GM18517 (cell line): Measurements from ENCODE around the gene GEMIN2.
"Not testable (repeated sequence)": the region's sequence is repeated elsewhere in the genome, so short reads cannot be mapped to it uniquely, and the experiment has no call there.

ENCODE experiments used
- ATAC-seq: cut with Tn5 transposase; IDR thresholded peaks from one replicate; pipeline ENCODE4 v1.9.1; 2021; ENCODE audit warnings: mild to moderate bottlenecking, moderate library complexity; ENCODE audit not compliant: unreplicated experiment

Gene GEMIN2, protein sequence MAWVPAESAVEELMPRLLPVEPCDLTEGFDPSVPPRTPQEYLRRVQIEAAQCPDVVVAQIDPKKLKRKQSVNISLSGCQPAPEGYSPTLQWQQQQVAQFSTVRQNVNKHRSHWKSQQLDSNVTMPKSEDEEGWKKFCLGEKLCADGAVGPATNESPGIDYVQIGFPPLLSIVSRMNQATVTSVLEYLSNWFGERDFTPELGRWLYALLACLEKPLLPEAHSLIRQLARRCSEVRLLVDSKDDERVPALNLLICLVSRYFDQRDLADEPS

DNA sequence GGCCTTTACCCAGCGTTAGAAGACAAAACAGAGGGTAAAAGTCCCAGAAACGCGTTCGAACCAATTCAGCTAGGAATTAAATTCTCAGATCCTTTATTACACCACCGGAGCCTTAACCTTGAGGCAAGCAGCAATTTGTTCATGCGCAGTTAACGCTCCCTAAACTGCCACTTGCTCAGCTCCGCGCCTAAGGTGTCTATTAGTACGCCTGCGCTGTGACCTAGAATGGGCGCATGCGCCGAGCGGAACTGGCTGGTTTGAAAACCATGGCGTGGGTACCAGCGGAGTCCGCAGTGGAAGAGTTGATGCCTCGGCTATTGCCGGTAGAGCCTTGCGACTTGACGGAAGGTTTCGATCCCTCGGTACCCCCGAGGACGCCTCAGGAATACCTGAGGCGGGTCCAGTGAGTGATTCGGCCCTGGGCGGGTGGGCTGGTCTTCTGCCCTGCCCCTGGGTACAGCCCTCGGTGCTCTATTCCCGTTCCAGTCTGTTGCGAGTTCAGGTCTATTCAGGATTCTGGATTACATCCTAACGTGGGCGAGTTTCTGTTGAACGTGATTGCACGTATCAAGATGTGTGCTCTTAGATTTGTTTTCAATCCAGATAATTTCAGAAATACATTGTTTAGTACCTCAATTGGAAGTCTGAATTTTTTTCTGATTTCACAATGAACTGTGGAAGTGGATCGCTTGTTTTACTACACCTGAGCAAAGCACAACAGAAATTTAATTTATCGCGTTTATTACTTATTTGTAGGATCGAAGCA, at the start of gene GEMIN2:
GEMIN2 (plus strand) TSS at position 251 of the 766 bp plus-strand sequence; CDS start at position 267, 16 bp downstream.
- peak; percentile 85 for ATAC-seq

DNA sequence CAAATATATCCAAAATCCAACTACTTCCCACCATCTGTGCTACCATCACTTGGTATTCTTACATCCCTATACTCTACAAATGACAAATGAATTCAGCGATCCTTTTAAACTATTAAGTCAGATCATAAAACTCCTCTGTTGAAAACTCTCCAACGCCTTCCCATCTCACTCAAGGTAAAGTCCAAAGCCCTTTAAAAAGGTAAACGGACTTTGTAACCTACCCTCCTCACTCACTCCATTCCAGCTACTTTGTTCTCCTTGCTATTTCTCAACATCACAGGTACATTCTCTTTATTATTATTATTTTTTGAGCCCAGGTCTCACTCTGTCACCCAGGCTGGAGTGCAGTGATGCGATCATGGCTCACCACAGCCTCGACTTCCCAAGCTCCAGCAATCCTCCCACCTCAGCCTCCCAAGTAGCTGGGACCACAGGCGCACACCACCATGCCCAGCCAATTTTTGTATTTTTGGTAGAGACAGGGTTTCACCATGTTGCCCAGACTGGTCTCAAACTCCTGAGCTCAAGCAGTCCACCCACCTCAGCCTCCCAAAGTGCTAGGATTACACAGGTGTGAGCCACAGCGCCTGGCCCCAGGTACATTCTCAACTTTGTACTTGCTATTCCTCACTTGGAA, 44.8 kb upstream of the GEMIN2 start:
- not testable (repeated sequence) for ATAC-seq

DNA sequence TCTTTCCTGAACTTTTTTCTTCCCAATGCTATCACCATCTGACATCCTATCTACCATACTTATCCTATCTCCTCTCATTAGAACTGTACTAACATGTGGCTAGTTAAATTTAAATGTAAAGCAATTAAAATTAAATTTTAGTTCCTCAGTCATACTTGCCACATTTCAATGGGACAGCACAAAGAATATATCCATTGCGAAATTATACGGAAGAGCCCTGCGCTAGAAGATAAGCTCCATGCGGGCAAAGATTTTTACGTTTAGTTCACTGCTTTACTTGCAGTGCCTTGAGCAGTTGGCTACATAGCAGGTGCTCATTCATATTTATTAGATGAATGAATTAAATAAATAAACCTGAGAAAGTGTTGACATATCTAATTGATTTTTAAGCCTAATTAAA, 44.2 kb upstream of the GEMIN2 start:
- no peak for ATAC-seq

DNA sequence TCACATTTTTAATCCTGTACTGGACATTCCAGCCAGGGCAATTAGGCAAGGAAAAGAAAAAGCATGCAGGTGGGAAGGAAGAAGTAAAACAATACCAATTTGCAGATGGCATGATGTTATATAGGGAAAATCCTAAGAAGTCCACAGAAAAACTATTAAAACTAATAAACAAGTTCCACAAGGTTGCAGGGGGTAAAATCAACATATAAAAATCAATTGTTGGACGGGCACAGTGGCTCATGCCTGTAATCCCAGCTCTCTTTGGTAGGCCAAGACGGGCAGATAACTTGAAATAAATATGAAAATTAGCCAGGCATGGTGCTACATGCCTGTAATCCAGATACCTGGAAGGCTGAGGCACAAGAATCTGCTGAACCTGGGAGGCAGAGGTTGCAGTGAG, 43.0 kb upstream of the GEMIN2 start:
- ATAC-seq = no peak

DNA sequence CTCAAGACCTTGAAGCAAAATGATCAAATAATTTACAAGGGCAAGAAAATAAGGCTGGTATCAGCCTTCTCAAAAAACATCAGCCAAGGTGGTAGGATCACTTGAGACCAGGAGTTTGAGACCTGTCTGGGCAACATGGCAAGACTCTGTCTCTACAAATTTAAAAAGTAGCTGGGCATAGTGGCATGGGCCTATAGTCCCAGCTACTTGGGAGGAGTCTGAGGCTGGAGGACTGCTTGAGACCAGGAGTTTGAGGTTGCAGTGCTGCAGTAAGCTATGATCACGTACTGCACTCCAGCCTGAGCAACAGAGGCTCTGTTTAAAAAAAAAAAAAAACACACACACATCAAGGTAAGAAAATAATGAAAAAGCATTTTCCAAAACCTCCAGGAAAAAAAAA, 33.2 kb upstream of the GEMIN2 start:
- no peak for ATAC-seq

DNA sequence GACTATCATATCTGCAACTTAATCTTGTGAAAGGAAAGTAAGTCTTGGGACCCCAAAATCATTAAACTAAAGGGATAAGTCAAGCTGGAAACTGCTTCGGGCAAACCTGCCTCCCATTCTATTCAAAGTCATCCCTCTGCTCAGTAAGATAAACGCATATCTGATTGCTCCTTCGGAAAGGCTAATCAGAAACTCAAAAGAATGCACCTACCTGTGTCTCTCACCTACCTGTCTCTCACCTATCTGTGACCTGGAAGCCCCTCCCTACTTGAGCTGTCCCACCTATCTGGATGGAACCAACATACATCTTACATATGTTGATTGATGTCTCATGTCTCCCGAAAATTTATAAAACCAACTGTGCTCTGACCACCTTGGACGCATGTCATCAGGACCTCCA, 31.0 kb upstream of the GEMIN2 start:
- no peak for ATAC-seq

DNA sequence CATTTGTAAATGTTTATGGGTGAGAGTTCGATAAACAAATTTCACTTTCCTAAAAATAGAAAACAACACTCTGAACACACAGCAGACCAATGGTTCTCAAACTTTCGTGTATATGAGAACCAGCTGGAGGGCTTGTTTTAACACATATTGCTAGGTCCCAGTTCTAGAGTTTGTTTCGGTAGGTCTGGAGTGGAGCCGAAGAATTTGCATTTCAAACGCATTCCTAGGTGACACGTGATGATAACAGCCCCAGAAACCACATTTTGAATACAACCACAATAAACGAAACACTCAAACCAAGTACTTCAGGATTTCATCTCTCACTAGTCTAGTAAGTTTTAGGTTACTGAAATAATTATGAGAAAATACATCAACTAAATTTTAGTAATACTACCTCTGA, 28.2 kb upstream of the GEMIN2 start:
- no peak for ATAC-seq

DNA sequence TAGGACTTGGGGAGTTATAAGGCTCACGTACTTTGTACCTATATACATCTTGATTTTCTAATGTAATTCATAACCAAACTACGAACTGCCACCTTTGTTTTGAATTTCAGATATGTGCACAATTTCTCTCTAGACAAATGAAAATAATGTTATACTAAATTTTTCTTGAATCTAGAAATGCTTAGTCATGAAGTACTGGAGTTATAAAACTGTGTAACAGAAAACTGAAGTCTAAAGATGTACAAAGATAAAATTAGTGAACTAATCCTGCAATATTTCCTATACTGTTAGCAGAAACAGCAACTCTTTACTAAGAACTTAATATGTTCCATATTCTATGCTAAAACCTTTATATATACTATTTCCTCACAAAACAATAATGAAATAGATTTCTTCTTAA, 26.6 kb upstream of the GEMIN2 start:
- no peak for ATAC-seq

DNA sequence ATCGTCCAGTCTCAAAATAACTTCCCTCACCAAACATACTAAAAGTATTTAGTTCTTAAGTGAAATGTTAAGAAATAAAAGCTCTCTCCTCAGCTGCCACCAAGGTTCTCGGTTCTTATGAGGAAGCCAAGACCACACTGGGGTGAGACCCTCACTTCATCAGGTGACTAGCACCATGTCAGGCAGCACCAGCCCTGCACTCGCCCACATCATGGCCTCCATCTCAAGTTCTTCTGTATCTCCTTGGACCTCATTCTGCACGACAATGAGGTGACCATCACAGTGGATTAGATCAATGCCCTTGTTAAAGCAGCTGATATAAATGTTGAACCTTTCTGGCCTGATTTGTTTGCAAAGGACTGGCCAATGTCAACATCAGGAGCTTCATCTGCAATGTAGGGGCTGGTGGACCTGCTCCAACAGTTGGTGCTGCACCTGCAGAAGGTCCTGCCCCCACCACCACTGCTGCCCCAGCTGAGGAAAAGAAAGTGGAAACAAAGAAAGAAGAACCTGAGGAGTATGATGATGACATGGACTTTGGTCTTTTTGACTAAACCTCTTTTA, 23.5 kb upstream of the GEMIN2 start:
- ATAC-seq = no peak

DNA sequence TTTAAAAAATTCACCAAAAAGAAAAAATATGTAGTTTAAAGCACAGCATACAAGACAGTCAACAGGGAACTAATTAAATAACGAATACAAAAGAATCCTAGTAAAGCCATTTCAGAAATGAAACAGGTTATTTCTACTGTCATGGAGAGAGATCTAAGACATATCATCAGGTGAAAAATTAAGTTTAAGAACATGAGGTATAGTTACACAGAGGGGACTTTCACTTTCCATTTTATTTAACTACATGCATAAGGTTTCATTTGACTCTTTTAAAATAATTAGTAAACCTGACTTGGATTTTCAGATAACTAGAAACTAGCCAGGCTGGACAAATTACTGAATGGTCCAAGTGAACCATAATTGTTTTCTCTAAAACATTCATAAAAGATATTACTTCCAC, 22.4 kb upstream of the GEMIN2 start:
- ATAC-seq = no peak

DNA sequence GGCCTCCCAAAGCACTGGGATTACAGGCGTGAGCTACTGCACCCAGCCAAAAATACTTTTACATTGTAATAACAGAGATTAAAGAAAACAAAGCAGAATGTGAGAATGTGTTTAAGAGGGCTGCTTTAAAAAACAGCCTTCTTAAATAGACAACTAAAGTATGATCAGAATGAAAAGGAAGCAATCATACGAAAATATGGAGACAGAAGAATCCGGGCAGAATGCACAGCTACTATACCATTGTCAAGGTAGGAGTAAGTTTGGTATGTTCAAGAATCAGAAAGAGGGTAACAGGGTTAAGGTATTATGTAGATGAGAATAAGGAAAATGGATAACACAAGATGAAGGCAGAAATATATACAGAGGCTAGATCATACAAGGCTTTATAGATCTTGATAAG, 19.6 kb upstream of the GEMIN2 start:
- ATAC-seq = no peak

DNA sequence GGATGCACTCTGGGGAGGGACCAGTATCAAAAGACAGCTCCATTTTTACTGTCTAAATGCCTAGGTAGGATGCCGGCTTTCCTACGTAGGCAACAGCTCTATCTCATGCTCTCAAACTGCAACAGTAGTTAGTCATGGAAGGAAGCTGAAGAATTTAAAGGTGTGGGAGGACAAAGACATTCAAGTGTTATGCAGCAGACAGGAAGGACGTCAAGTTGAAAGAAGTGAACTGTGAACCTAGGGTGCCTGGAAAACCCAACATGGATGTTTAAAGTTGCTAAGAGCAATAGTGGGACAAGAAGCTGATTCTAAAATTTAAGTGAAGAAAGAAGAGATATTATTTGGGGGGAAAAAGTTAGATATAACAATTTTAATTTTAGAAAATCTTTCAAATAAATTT, 17.0 kb upstream of the GEMIN2 start:
- no peak for ATAC-seq

DNA sequence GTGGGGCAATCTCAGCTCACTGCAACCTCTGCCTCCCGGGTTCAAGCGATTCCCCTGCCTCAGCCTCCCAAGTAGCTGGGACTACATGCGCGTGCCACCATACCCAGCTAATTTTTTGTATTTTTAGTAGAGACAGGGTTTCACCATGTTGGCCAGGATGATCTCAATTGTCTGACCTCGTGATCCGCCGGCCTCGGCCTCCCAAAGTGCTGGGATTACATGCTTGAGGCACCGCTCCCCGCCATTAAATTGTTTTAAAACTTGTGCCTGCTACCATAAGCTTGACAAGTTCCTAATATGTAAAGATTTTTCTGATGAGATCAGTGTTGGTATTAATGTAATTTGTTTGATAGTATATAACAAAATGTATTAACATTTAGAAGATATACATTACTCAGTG, 14.9 kb upstream of the GEMIN2 start:
- not testable (repeated sequence) for ATAC-seq

DNA sequence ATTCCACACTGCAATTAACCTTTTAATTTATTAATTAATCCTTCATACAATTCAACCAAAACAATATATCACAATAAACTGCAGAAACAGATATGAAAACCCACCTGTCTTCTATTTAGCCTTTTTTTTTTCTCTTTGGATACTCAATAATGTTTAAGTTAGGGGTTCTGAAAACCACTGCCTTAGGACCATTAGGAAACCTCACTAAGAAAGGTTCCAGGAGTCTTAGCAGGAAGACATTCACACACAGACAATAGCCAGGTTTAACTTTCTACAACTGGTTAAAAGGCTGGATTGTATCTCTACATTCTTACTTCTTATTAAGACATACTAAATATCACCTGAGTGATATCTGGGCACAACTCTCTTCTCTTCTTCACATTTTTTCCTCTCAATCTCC, 14.4 kb upstream of the GEMIN2 start:
- ATAC-seq = no peak

DNA sequence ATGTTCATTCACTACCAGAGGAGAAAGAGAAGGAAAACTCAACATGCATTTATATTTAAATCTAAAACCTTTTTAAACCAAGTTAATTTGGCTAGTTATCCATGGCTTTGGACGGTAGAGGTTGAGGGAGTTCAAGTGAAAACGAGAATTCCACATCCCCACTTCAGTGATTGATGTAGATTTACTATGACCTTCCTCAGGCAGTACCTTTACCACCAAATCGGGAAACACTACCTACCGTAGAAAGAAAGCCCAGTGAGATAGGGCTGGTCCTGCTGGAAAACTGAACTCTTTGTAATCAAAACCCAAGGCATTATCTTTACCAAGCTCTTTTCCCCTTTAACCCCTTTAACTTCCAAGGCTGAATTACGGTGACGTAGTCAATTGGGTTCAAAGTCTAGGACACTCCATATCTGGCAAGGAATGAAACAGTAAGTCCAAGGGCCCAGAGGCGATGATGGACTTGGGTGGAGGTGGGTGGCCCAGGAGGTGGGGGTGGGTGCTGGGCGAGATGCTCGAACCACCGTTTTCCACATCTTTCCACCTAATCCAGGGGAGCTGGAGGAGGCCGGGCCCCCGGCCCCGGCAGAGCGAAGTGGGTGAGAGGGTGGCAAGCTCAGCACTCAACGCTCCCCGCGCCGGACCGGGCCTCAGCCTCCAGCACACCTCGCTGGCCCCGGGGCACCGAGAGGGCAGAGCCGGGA, 11.7 kb upstream of the GEMIN2 start:
- ATAC-seq = peak; percentile 18

DNA sequence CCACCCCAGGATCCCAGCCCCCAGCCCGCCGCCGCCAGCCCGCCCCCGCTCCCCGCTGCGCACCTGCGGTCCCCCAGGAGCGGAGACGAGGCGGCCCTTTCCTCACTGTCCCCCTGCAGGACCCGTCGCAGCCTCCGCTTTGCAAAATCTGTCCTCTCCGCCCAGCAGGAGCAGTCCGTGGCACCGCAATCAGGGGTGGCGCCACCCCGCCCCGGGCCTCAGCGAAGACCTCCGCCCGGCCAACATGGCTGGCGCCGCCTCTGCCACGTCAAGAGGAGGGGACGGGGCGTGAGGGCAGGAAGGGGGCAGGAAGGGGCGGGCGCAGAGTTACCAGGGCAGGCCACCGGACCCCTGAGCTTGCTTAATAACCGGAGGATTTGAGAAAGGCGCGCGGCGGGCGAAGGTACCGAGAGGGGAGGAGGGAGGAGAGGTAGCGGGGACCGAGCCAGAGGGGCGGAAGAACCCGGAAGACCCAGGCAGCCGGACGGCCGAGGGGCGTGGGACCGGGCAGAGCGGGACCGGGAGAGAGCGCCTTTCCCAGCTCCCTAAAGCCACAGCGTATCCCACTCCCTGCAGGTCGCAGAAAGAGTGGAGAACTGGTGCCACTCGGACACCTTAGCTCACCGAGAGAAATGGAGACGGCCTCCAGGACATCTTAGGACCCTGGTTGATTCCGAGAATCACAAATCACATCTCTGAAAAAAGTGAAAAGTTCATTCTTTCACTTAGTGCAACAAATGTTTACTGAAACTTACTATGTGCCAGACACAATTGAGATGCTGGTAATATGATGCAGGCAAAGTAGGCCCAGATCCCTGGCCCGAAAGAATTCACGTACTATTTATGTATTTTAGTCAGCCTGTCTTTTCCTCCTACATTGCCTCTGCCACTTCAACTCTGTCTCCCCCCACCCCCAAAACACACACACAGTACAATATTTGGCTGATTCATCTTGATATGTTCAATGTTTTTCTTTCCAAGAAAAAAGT, 10.9 kb upstream of the GEMIN2 start, which contains the start of gene SEC23A:
SEC23A (minus strand) TSS at position 267 of the 989 bp plus-strand sequence. CDS start 7,117 bp downstream, outside the sequence.
- ATAC-seq = peak; percentile 86

DNA sequence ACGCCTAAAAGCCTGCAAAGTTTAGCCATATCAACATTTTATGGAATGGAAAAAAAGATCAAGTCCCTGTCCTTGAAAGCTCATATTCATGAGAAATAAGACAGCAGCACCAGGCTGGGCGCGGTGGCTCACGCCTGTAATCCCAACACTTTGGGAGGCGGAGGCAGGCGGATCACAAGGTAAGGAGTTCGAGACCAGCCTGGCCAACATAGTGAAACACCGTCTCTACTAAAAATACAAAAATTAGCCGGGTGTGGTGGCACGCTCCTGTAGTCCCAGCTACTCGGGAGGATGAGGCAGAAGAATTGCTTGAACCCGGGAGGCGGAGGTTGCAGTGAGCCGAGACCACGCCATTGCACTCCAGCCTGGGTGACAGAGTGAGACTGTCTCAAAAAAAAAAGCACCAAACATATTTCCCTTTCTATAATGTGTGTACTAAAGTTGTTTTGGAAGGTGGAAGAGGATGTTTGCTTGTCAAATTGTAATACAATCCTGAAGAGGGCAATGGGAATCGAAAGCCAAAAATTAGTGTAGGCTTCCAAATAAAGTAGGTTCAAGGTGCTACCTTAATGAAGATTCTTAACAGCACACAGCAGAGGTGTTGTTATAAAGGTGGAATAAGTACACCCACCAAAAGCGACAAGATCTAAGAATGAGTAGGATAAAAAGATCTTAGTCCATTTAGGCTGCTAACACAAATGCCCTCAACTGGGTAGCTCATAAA, 9.9 kb upstream of the GEMIN2 start:
- ATAC-seq = not testable (repeated sequence)

DNA sequence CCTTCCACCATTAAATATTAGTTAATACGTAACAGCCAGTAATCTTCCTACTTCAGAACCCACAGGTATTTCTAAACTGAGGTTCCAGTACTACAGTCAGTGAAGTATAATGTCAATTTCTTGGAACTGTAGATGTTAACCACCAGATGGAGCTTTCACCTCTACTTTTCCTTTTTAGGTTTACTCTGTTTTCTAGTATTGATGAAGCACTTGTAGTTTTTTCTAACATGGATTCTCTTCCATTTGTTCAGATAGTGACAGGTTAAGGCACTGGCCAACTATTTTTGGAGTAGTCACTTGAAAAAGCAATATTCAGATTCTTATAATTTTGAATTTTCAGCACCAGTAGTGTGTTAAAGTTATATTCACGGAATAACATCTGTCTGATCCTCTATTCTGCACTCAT, 6.5 kb upstream of the GEMIN2 start:
- no peak for ATAC-seq

DNA sequence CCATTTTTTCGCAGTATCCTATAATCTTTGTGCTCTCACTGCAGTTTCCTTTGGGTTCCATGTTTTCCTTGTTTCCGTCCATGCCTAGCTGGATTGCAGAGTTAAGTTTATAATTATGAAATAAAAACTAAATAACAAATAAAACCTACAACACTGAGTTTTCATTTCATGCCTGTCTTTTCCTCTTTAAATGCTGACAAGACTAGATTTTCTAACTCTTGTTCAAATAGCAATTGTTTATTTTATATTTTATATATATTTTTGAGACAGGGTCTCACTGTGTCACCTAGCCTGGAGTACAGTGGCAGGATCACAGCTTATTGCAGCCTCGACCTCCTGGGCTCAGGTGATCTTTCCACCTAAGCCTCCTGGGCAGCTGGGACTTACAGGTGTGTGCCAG, 5.3 kb upstream of the GEMIN2 start:
- no peak for ATAC-seq
